ENCODE measurements around the gene SERPINA3.

Gene SERPINA3

GRCh38 chr14:94613720-94614644 is 1.8 kb downstream of the SERPINA3 start:
- Mint-ChIP-seq H3K27ac (no peak overlapping the region), H3K36me3 (ENCODE audit: low read depth) (no peaks in the 10 kb centered on the region), H3K4me3 (no peak overlapping the region), H3K27me3 (ENCODE audit: low read depth) (no peaks in the 10 kb centered on the region), H3K4me1 (ENCODE audit: low read depth) (no peaks in the 10 kb centered on the region), H3K9me3 (peaks cover 20% of the 10 kb centered on the region)

- H3K36me3 Mint-ChIP-seq (ENCODE audit: low read depth) = no peaks in the 10 kb centered on the region
- H3K4me3 Mint-ChIP-seq = no peak overlapping the region
- no peaks in the 10 kb centered on the region for H3K27me3 Mint-ChIP-seq (ENCODE audit: low read depth)
- H3K4me1 Mint-ChIP-seq (ENCODE audit: low read depth) = no peaks in the 10 kb centered on the region
- H3K27ac Mint-ChIP-seq = no peak overlapping the region
- peaks cover 21% of the 10 kb centered on the region for H3K9me3 Mint-ChIP-seq
Measured at GRCh38 chr14:94614802-94615201, 2.6 kb downstream of the SERPINA3 start.

GRCh38 chr14:94615254-94615653 is 3.1 kb downstream of the SERPINA3 start:
- Mint-ChIP-seq H3K4me1 (ENCODE audit: low read depth) (no peaks in the 10 kb centered on the region), H3K36me3 (ENCODE audit: low read depth) (no peaks in the 10 kb centered on the region), H3K4me3 (no peak overlapping the region)

GRCh38 chr14:94615823-94616570 is 3.8 kb downstream of the SERPINA3 start:
- no peak overlapping the region for H3K27ac Mint-ChIP-seq
- peaks cover 21% of the 10 kb centered on the region for H3K9me3 Mint-ChIP-seq
- no peaks in the 10 kb centered on the region for H3K27me3 Mint-ChIP-seq (ENCODE audit: low read depth)
- no peaks in the 10 kb centered on the region for H3K36me3 Mint-ChIP-seq (ENCODE audit: low read depth)
- H3K4me1 Mint-ChIP-seq (ENCODE audit: low read depth) = no peaks in the 10 kb centered on the region
- H3K4me3 Mint-ChIP-seq = no peak overlapping the region

More at GRCh38 chr14:94615254-94615653, 3.1 kb downstream of the SERPINA3 start:
- Mint-ChIP-seq H3K27ac (no peak overlapping the region), H3K9me3 (peaks cover 21% of the 10 kb centered on the region), H3K27me3 (ENCODE audit: low read depth) (no peaks in the 10 kb centered on the region)

- H3K27me3 Mint-ChIP-seq (ENCODE audit: low read depth) = no peaks in the 10 kb centered on the region
- peaks cover 21% of the 10 kb centered on the region for H3K9me3 Mint-ChIP-seq
- H3K4me3 Mint-ChIP-seq = no peak overlapping the region
- H3K27ac Mint-ChIP-seq = no peak overlapping the region
- no peaks in the 10 kb centered on the region for H3K4me1 Mint-ChIP-seq (ENCODE audit: low read depth)
- no peaks in the 10 kb centered on the region for H3K36me3 Mint-ChIP-seq (ENCODE audit: low read depth)
Measured at GRCh38 chr14:94617366-94617941, 5.3 kb downstream of the SERPINA3 start.

- Mint-ChIP-seq H3K27ac (no peak overlapping the region), H3K4me3 (no peak overlapping the region), H3K27me3 (ENCODE audit: low read depth) (no peaks in the 10 kb centered on the region), H3K36me3 (ENCODE audit: low read depth) (no peaks in the 10 kb centered on the region), H3K4me1 (ENCODE audit: low read depth) (no peaks in the 10 kb centered on the region), H3K9me3 (peaks cover 21% of the 10 kb centered on the region)
Measured at GRCh38 chr14:94617988-94618822, 6.0 kb downstream of the SERPINA3 start.

- H3K4me3 Mint-ChIP-seq = no peak overlapping the region
- no peak overlapping the region for H3K27ac Mint-ChIP-seq
- no peaks in the 10 kb centered on the region for H3K4me1 Mint-ChIP-seq (ENCODE audit: low read depth)
- no peaks in the 10 kb centered on the region for H3K27me3 Mint-ChIP-seq (ENCODE audit: low read depth)
- peaks cover 21% of the 10 kb centered on the region for H3K9me3 Mint-ChIP-seq
- H3K36me3 Mint-ChIP-seq (ENCODE audit: low read depth) = no peaks in the 10 kb centered on the region
Measured at GRCh38 chr14:94619297-94619696, 7.1 kb downstream of the SERPINA3 start.

- no peak overlapping the region for H3K4me3 Mint-ChIP-seq
- no peak overlapping the region for H3K27ac Mint-ChIP-seq
- H3K4me1 Mint-ChIP-seq (ENCODE audit: low read depth) = no peaks in the 10 kb centered on the region
- no peaks in the 10 kb centered on the region for H3K36me3 Mint-ChIP-seq (ENCODE audit: low read depth)
- H3K27me3 Mint-ChIP-seq (ENCODE audit: low read depth) = no peaks in the 10 kb centered on the region
- peaks cover 21% of the 10 kb centered on the region for H3K9me3 Mint-ChIP-seq
Measured at GRCh38 chr14:94620597-94620996, 8.4 kb downstream of the SERPINA3 start.

GRCh38 chr14:94621358-94622134 is 9.4 kb downstream of the SERPINA3 start:
- Mint-ChIP-seq H3K4me3 (no peak overlapping the region), H3K27me3 (ENCODE audit: low read depth) (no peaks in the 10 kb centered on the region), H3K9me3 (peaks cover 17% of the 10 kb centered on the region), H3K36me3 (ENCODE audit: low read depth) (no peaks in the 10 kb centered on the region), H3K4me1 (ENCODE audit: low read depth) (no peaks in the 10 kb centered on the region), H3K27ac (no peak overlapping the region)

- no peaks in the 10 kb centered on the region for H3K36me3 Mint-ChIP-seq (ENCODE audit: low read depth)
- H3K4me1 Mint-ChIP-seq (ENCODE audit: low read depth) = no peaks in the 10 kb centered on the region
- no peak overlapping the region for H3K27ac Mint-ChIP-seq
- H3K9me3 Mint-ChIP-seq = peaks cover 12% of the 10 kb centered on the region
- no peak overlapping the region for H3K4me3 Mint-ChIP-seq
- H3K27me3 Mint-ChIP-seq (ENCODE audit: low read depth) = no peaks in the 10 kb centered on the region
Measured at GRCh38 chr14:94622653-94623421, 10.6 kb downstream of the SERPINA3 start.

GRCh38 chr14:94623422-94623809 is 11.2 kb downstream of the SERPINA3 start:
- Mint-ChIP-seq H3K36me3 (ENCODE audit: low read depth) (no peaks in the 10 kb centered on the region), H3K27ac (no peak overlapping the region), H3K9me3 (peaks cover 7% of the 10 kb centered on the region), H3K27me3 (ENCODE audit: low read depth) (no peaks in the 10 kb centered on the region), H3K4me1 (ENCODE audit: low read depth) (no peaks in the 10 kb centered on the region), H3K4me3 (no peak overlapping the region)

- Mint-ChIP-seq H3K4me3 (no peak overlapping the region), H3K36me3 (ENCODE audit: low read depth) (no peaks in the 10 kb centered on the region), H3K4me1 (ENCODE audit: low read depth) (no peaks in the 10 kb centered on the region), H3K27ac (no peak overlapping the region), H3K9me3 (peaks cover 1% of the 10 kb centered on the region), H3K27me3 (ENCODE audit: low read depth) (peaks cover 1% of the 10 kb centered on the region)
Measured at GRCh38 chr14:94623856-94624499, 11.8 kb downstream of the SERPINA3 start.
